Neural cell (in vitro differentiated cells): ENCODE data around the gene AGTR1. TPM values are rescaled to one million over a fixed set of nuclear protein-coding genes. Genes with fewer than 3 reads are reported as not detected.

Source experiments
- H2AFZ ChIP-seq: fragments of 200-600, 300-800 bp; sonication (generic), shearing (Covaris generic); 2 replicates; pipeline ENCODE4 v1.6.0; 2014; ENCODE audit warnings: low read depth, mild to moderate bottlenecking, antibody characterized with exemption, low read length, moderate library complexity
- H3F3A ChIP-seq: fragments of 200-600 bp; shearing (Covaris generic); 2 replicates; pipeline ENCODE4 v1.6.1; 2016; ENCODE audit warnings: mild to moderate bottlenecking, moderate library complexity, mixed read lengths, antibody characterized with exemption, low read length; ENCODE audit not compliant: insufficient read depth, poor library complexity, severe bottlenecking
- H3K27ac ChIP-seq: fragments of 200-600, 300-800 bp; sonication (generic), shearing (Covaris generic); 2 replicates; pipeline ENCODE4 v1.5.1; 2014; ENCODE audit warnings: mild to moderate bottlenecking, low read length, moderate library complexity
- H3K27me3 ChIP-seq: fragments of 300-800, 200-600 bp; sonication (generic), shearing (Covaris generic); 2 replicates; pipeline ENCODE4 v1.6.0; 2014; ENCODE audit warnings: mild to moderate bottlenecking, low read depth, low read length, moderate library complexity; ENCODE audit not compliant: insufficient read depth
- H3K36me3 ChIP-seq: fragments of 300-800, 200-600 bp; sonication (generic), shearing (Covaris generic); 2 replicates; pipeline ENCODE4 v1.5.1; 2014; ENCODE audit warnings: mild to moderate bottlenecking, antibody characterized with exemption, low read length, moderate library complexity; ENCODE audit not compliant: insufficient read depth
- H3K4me2 ChIP-seq: fragments of 300-800, 200-600 bp; sonication (generic), shearing (Covaris generic); 2 replicates; pipeline ENCODE4 v1.6.0; 2014; ENCODE audit warnings: mild to moderate bottlenecking, low read length
- H3K4me3 ChIP-seq: fragments of 300-800, 200-600 bp; sonication (generic), shearing (Covaris generic); 2 replicates; pipeline ENCODE4 v1.5.1; 2014; ENCODE audit warnings: mild to moderate bottlenecking, low read length, moderate library complexity
- H3K79me2 ChIP-seq: fragments of 200-600 bp; shearing (Covaris generic); replicated peaks from 2 replicates; pipeline ENCODE4 v1.6.0; 2014; ENCODE audit warnings: mild to moderate bottlenecking, low read length, moderate library complexity; ENCODE audit not compliant: insufficient read depth
- H3K9ac ChIP-seq: fragments of 300-800, 200-600 bp; sonication (generic), shearing (Covaris generic); 2 replicates; pipeline ENCODE4 v1.6.1; 2016; ENCODE audit warnings: mild to moderate bottlenecking, low read length, mixed read lengths
- H3K9me2 ChIP-seq: fragments of 200-600 bp; shearing (Covaris generic); 2 replicates; pipeline ENCODE4 v1.6.1; 2016; ENCODE audit warnings: mild to moderate bottlenecking, low read length, mixed read lengths; ENCODE audit not compliant: insufficient read depth
- H3K9me3 ChIP-seq: fragments of 200-600, 300-800 bp; sonication (generic), shearing (Covaris generic); 2 replicates; pipeline ENCODE4 v1.6.1; 2016; ENCODE audit warnings: mild to moderate bottlenecking, mixed run types, low read length, moderate library complexity, mixed read lengths
- H4K20me1 ChIP-seq: fragments of 200-600 bp; shearing (Covaris generic); 2 replicates; pipeline ENCODE4 v1.6.1; 2016; ENCODE audit warnings: mild to moderate bottlenecking, mixed run types; ENCODE audit not compliant: insufficient read depth
- EP300 ChIP-seq: fragments of 450-650 bp; conservative IDR thresholded peaks from 2 replicates; pipeline ENCODE4 v1.6.1; 2014; ENCODE audit warnings: antibody characterized with exemption, mild to moderate bottlenecking, moderate library complexity; ENCODE audit not compliant: poor library complexity, severe bottlenecking
- EZH2 ChIP-seq: fragments of 200-600, 300-800 bp; shearing (Covaris generic), sonication (generic); IDR thresholded peaks from 2 replicates; pipeline ENCODE4 v1.6.1; 2014; ENCODE audit warnings: antibody characterized with exemption, low read length, borderline replicate concordance, mild to moderate bottlenecking; ENCODE audit not compliant: insufficient read depth, poor library complexity, severe bottlenecking
- MXI1 ChIP-seq: fragments of 450-650 bp; conservative IDR thresholded peaks from 2 replicates; pipeline ENCODE4 v1.6.1; 2014; ENCODE audit warnings: antibody characterized with exemption, mild to moderate bottlenecking; ENCODE audit not compliant: poor library complexity, severe bottlenecking
- RAD21 ChIP-seq: fragments of 450-650 bp; conservative IDR thresholded peaks from 2 replicates; pipeline ENCODE4 v1.6.1; 2014; ENCODE audit warnings: antibody characterized with exemption, mild to moderate bottlenecking, moderate library complexity
- SMC3 ChIP-seq: fragments of 450-650 bp; conservative IDR thresholded peaks from 2 replicates; pipeline ENCODE4 v1.6.1; 2014; ENCODE audit warnings: antibody characterized with exemption, mild to moderate bottlenecking, moderate library complexity; ENCODE audit not compliant: poor library complexity
- TAF1 ChIP-seq: IDR thresholded peaks from 2 replicates; pipeline ENCODE4 v1.6.1; 2012; ENCODE audit warnings: low read depth
- polyA plus RNA-seq: library from polyadenylated mRNA; depleted of rRNA; stranded (reverse); fragments of >200 nt; gene quantifications from 2 replicates; pipeline ENCODE4 v1.2.3, GENCODE V29; 2014
- TF ChIP-seq, protein P1 (sequence below): IDR thresholded peaks from 2 replicates; pipeline ENCODE4 v1.6.1; 2012; ENCODE audit warnings: borderline replicate concordance
- TF ChIP-seq, protein P2 (sequence below): fragments of 450-650 bp; IDR thresholded peaks from 2 replicates; pipeline ENCODE4 v1.5.1; 2014; ENCODE audit warnings: antibody characterized with exemption, mild to moderate bottlenecking, moderate library complexity; ENCODE audit not compliant: poor library complexity, severe bottlenecking

AGTR1 gene
- polyA plus RNA-seq, 1 donor from 2014 or later: 1.3 TPM

DNA sequence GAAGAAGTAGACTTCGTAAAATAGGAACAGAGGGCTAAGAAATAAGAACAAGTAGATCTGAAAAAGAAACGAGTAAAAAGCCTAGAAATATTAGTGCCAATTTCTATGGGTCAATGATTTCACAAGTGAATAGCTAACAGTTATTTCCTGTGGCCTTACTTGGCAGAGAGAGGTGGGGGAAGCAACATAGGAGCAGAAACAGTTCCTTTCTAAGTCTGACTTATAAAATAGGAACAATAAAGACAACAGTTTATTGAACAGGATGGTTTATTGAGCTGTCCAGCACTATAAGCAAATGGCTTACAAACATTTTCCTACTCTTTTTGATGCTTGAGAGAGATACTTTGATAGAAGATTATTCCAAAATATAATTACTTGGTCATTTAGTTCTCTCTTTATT, 37.9 kb downstream of the AGTR1 start:
- no peak overlapping the region for H2AFZ ChIP-seq
- H3K9me2 ChIP-seq: no peaks in the 10 kb centered on the region
- H3K36me3 ChIP-seq: no peaks in the 10 kb centered on the region
- H3K27ac ChIP-seq: no peak overlapping the region
- no peaks in the 10 kb centered on the region for H4K20me1 ChIP-seq
- H3K79me2 ChIP-seq: no peaks in the 10 kb centered on the region
- no peaks in the 10 kb centered on the region for H3K9me3 ChIP-seq
- no peaks in the 10 kb centered on the region for H3K27me3 ChIP-seq
- no peaks in the 10 kb centered on the region for H3F3A ChIP-seq
- TF ChIP-seq EP300 (no peak), TAF1 (no peak)
- TF ChIP-seq, protein P1, sequence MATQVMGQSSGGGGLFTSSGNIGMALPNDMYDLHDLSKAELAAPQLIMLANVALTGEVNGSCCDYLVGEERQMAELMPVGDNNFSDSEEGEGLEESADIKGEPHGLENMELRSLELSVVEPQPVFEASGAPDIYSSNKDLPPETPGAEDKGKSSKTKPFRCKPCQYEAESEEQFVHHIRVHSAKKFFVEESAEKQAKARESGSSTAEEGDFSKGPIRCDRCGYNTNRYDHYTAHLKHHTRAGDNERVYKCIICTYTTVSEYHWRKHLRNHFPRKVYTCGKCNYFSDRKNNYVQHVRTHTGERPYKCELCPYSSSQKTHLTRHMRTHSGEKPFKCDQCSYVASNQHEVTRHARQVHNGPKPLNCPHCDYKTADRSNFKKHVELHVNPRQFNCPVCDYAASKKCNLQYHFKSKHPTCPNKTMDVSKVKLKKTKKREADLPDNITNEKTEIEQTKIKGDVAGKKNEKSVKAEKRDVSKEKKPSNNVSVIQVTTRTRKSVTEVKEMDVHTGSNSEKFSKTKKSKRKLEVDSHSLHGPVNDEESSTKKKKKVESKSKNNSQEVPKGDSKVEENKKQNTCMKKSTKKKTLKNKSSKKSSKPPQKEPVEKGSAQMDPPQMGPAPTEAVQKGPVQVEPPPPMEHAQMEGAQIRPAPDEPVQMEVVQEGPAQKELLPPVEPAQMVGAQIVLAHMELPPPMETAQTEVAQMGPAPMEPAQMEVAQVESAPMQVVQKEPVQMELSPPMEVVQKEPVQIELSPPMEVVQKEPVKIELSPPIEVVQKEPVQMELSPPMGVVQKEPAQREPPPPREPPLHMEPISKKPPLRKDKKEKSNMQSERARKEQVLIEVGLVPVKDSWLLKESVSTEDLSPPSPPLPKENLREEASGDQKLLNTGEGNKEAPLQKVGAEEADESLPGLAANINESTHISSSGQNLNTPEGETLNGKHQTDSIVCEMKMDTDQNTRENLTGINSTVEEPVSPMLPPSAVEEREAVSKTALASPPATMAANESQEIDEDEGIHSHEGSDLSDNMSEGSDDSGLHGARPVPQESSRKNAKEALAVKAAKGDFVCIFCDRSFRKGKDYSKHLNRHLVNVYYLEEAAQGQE: no peak
- TF ChIP-seq, protein P2, sequence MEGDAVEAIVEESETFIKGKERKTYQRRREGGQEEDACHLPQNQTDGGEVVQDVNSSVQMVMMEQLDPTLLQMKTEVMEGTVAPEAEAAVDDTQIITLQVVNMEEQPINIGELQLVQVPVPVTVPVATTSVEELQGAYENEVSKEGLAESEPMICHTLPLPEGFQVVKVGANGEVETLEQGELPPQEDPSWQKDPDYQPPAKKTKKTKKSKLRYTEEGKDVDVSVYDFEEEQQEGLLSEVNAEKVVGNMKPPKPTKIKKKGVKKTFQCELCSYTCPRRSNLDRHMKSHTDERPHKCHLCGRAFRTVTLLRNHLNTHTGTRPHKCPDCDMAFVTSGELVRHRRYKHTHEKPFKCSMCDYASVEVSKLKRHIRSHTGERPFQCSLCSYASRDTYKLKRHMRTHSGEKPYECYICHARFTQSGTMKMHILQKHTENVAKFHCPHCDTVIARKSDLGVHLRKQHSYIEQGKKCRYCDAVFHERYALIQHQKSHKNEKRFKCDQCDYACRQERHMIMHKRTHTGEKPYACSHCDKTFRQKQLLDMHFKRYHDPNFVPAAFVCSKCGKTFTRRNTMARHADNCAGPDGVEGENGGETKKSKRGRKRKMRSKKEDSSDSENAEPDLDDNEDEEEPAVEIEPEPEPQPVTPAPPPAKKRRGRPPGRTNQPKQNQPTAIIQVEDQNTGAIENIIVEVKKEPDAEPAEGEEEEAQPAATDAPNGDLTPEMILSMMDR: no peak
- no peak overlapping the region for H3K9ac ChIP-seq
- no peak overlapping the region for H3K4me3 ChIP-seq
- no peak overlapping the region for H3K4me2 ChIP-seq

DNA sequence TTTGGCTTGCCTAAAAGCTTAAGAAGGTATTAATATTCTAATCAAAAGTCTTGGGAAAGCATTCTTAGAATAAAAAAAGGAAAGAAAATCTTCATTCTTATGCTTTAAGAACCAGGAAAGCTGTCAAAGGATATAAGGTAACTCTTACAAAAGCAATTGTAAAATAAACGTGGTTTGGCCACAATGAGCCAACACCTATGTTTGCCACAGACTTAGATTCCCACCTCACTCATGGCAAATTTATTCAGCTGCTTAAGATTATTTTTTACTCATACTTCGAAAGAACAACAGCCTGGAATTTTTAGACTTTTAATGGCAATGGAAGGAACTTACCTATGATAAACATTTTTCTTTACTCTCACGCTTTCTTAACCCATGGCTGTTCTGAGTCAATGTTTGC, 38.4 kb downstream of the AGTR1 start:
- H4K20me1 ChIP-seq: no peaks in the 10 kb centered on the region
- H3K9me3 ChIP-seq: no peaks in the 10 kb centered on the region
- H3K4me3 ChIP-seq: no peak overlapping the region
- no peak overlapping the region for H2AFZ ChIP-seq
- no peaks in the 10 kb centered on the region for H3K79me2 ChIP-seq
- no peak overlapping the region for H3K9ac ChIP-seq
- no peaks in the 10 kb centered on the region for H3K27me3 ChIP-seq
- H3K27ac ChIP-seq: no peak overlapping the region
- H3K4me2 ChIP-seq: no peak overlapping the region
- H3F3A ChIP-seq: no peaks in the 10 kb centered on the region
- H3K36me3 ChIP-seq: no peaks in the 10 kb centered on the region
- H3K9me2 ChIP-seq: no peaks in the 10 kb centered on the region
- TF ChIP-seq RAD21: no peak
- TF ChIP-seq MXI1: no peak
- no peak for TF ChIP-seq EZH2
- TF ChIP-seq, protein P2: no peak
- no peak for TF ChIP-seq EP300
- TF ChIP-seq SMC3: no peak
